ENCODE measurements around the gene RNF40.
A peak's percentile ranks its signal among the peaks of the same experiment; 100 is the strongest.

Gene RNF40

DNA sequence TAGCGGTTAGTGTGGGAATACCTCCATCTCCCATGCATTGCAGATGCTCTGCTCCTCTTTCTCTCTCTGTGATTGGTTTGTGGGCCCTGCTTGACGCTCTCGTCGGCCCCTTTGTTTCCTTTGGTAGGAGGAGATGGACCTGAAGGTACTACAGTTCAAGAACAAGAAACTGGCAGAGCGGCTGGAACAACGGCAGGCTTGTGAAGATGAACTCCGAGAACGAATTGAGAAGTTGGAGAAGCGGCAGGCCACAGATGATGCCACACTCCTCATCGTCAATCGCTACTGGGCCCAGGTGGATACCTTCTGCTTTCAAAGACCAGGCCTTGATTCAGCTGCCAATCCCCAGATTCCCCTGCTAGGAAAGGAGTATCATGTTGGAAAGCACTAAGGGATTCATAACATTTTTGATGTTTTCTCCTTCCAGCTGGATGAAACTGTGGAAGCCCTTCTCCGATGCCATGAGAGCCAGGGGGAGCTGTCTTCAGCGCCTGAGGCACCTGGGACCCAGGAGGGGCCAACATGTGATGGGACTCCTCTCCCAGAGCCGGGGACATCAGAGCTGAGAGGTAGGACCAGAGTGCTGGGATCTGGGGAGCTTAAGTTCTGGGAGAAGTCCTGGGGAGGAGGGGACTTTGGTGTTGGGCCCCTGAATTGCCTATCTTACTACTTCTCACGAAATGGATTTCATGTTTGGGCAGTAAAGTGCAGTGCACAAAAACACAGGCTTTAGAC lies 1.0 kb downstream of the RNF40 start:
- DNase-seq, result no peak

- DNase-seq, result no peak
Measured at GRCh38 chr16:30764086-30764485, 2.0 kb downstream of the RNF40 start.

GRCh38 chr16:30764816-30765465 lies 2.8 kb downstream of the RNF40 start:
- DNase-seq, result no peak

DNA sequence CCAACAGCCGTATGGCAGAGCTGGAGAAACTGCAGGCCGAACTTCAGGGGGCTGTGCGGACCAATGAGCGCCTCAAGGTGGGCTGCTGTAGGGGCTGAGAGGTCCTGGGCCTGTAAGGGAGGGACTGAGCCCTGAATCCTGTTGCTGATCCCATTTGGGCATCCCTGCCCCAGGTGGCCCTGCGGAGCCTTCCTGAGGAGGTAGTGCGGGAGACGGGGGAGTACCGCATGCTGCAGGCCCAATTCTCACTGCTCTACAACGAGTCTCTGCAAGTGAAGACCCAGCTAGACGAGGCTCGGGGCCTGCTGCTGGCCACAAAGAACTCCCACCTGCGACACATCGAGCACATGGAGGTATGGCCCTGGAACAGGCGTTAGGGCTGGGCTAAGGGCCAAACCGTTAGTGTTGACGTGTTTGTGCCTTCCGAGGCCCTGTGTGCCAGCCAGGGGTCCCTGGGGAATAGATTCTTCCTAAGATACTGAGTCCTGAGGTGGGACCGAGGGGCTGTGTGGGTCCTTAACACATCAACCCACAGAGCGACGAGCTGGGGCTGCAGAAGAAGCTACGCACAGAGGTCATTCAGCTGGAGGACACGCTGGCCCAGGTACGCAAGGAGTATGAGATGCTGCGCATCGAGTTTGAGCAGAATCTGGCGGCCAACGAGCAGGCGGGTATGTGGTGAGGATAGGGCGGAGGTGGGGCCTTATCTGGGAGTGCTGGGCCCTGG lies 4.2 kb downstream of the RNF40 start:
- no peak for DNase-seq

- no peak for DNase-seq
Measured at GRCh38 chr16:30766933-30767284, 4.8 kb downstream of the RNF40 start.

- DNase-seq, result no peak
Measured at GRCh38 chr16:30767767-30768465, 5.8 kb downstream of the RNF40 start.

GRCh38 chr16:30768583-30769181 lies 6.6 kb downstream of the RNF40 start:
- no peak for DNase-seq

DNA sequence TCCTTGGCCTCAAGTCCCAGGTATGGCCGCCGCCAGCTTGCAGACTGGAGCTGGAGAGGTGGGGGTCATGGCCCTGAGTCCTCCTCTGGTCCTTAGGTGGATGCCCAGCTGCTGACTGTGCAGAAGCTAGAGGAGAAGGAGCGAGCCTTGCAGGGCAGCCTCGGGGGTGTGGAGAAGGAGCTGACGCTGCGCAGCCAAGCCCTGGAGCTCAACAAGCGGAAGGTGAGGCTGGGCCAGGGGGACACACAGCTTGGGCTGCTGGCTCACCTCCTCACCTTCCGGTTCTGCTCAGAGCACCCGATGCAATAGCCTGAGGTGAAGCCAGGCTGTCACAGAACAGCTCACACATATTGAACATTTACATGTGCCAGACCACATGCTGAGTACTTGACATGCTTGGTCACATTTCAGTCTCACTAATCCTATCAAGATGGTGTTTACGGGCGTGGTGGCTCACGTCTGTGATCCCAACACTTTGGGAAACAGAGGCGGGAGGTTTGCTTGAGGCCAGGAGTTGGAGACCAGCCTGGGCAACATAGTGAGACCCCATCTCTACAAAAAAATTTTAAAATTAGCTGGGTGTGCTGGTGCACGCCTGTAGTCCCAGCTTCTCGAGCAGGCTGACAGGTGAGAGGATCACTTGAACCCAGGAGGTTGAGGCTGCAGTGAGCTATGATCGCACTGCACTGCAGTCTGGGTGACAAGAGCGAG lies 7.4 kb downstream of the RNF40 start:
- no peak for DNase-seq

- DNase-seq, result no peak
Measured at GRCh38 chr16:30771726-30772125, 9.6 kb downstream of the RNF40 start.

DNA sequence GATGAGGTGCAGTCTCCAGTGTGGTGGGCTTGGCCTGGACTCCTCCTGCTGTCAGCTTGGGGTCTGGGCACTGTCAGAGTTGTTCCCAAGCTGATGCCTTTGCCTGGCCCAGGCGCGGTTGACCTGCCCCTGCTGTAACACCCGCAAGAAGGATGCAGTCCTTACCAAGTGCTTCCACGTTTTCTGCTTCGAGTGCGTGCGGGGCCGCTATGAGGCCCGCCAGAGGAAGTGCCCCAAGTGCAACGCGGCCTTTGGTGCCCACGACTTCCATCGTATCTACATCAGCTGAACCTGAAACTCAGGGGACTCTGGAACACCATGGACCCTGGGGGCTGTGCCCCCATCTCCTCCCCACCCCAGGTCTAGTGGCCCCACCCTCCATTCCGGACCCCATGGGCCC lies 11.7 kb downstream of the RNF40 start:
- no peak for DNase-seq

GRCh38 chr16:30774367-30775130 lies 12.4 kb downstream of the RNF40 start:
- peak; percentile 52 for DNase-seq

- DNase-seq, result no peak
Measured at GRCh38 chr16:30775131-30775391, 12.9 kb downstream of the RNF40 start.

- DNase-seq, result peak; percentile 93
Measured at GRCh38 chr16:30775392-30776188, 13.5 kb downstream of the RNF40 start.

- no peak for DNase-seq
Measured at GRCh38 chr16:30777591-30778297, 15.6 kb downstream of the RNF40 start.

DNA sequence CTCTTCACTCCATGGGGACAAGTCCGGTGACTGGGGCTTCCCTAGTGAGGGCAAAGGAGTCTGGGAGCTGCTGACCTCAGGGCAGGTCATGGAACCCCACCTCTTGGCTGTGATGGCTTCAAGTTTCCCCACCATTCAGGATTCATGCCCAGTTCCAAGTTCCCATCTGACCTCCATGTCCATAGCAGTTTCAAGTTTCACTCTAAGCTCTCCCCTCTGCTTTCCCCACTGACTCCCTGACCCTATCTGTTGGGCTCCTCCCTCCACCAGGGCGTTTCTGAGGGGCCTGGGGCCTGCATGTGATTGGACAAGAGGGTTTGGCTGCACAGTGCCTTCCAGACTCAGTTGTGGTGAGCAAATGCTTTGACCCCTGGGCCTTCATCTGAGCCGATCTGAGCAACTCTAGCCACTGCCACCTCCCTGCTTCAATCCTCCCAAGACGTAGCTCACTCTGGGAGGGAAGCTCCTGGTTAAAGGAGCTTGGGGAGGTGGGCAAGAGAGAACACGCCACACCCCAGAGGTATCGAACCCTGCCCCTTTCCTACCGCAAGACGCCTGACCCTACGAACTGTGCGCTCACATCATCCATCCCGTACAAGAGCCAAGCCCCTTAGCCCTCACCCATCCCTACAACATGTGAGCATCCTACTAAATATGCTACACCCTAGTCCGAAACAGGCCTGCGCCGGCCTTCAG lies 16.6 kb downstream of the RNF40 start:
- DNase-seq, result no peak

DNA sequence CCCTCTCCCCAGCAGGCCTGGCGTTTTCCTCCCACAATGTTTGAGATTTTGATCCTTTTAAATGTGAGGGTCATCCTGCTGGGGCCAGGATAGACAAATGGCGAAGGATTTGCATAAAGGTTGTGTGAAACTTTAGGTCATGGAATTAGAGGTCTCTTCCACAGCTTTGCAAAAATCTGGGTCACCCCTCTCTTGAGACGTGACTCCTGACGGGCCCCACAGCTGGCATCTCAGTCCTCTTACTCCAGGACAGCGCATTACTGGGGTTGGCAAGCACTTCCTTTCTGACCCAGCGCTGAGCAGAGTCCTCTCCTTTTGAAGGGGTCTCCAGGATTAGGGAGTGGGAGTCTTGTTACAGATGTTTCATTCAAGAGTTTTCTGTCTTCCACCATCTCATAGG lies 17.5 kb downstream of the RNF40 start:
- DNase-seq, result no peak

DNA sequence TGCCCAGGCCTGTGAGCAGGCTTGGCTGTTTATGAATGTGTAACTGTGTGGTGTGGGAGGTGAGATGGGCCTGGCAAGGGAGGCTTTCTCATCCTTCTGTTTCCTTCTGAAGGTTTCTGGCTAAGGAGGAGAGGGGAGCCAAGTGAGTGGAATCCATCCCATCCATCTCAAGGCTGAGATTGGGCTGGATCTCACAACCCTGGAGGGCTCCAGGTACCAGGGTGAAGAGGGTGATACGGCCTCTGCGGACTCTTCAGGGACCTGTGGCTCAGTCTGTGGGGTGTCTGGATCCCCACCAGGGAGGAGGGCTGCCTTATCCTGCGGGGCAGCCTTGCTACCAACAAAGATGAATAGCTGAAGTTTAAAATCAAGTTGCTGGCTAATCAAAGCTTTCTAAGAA lies 17.9 kb downstream of the RNF40 start:
- DNase-seq, result no peak

GRCh38 chr16:30780549-30780948 lies 18.4 kb downstream of the RNF40 start:
- no peak for DNase-seq

- DNase-seq, result no peak
Measured at GRCh38 chr16:30782486-30783279, 20.6 kb downstream of the RNF40 start.
